VCaP (cell line): Measurements from ENCODE around the gene AIFM3.
"Not testable (repeated sequence)": the region's sequence is repeated elsewhere in the genome, so short reads cannot be mapped to it uniquely, and the experiment has no call there.

ENCODE experiments used
- H3K27ac ChIP-seq: fragments of 450-650 bp; 2 replicates; pipeline ENCODE4 v1.5.1; 2017
- CTCF ChIP-seq: fragments of 450-650 bp; conservative IDR thresholded peaks from 2 replicates; pipeline ENCODE4 v1.5.1; 2017; ENCODE audit warnings: mild to moderate bottlenecking, moderate library complexity

The AIFM3 gene

GRCh38 chr22:20937794-20938671 lies 29.0 kb upstream of the AIFM3 start:
- peak overlapping the region; percentile 71 for H3K27ac ChIP-seq
- TF ChIP-seq CTCF: no peak

GRCh38 chr22:20939457-20940185 lies 27.4 kb upstream of the AIFM3 start:
- peak overlapping the region; percentile 13; the same call in 1 of the 2 replicates for H3K27ac ChIP-seq

- TF ChIP-seq CTCF: no peak
- peak overlapping the region; percentile 13; the same call in 1 of the 2 replicates for H3K27ac ChIP-seq
These were observed 26.8 kb upstream of the AIFM3 start for GRCh38 chr22:20940186-20940651.

- no peak for TF ChIP-seq CTCF
- no peak overlapping the region for H3K27ac ChIP-seq
These were observed 26.1 kb upstream of the AIFM3 start for GRCh38 chr22:20940904-20941385.

- H3K27ac ChIP-seq: not testable (repeated sequence)
These were observed 24.7 kb upstream of the AIFM3 start for GRCh38 chr22:20942203-20942902.

- no peak overlapping the region for H3K27ac ChIP-seq
- no peak for TF ChIP-seq CTCF
These were observed 23.7 kb upstream of the AIFM3 start for GRCh38 chr22:20943104-20943933.

- no peak overlapping the region for H3K27ac ChIP-seq
- TF ChIP-seq CTCF: no peak
These were observed 23.0 kb upstream of the AIFM3 start for GRCh38 chr22:20944042-20944441.
